Activated CD8-positive, alpha-beta memory T cell treated with anti-CD3 and anti-CD28 coated beads, Interleukin-2, amount 50 U/mL, for 4 hours (primary cell): ENCODE measurements around the gene DCTN2.
"Not testable (repeated sequence)": the region's sequence is repeated elsewhere in the genome, so short reads cannot be mapped to it uniquely, and the experiment has no call there.

Source experiments
- DNase-seq: peaks from one replicate; pipeline ENCODE4 v3.0.0-alpha.2; 2020

Gene DCTN2

GRCh38 chr12:57525615-57526383, 21.2 kb downstream of the DCTN2 start:
- no peak for DNase-seq

GRCh38 chr12:57524814-57525614, 22.0 kb downstream of the DCTN2 start:
- no peak for DNase-seq

- no peak for DNase-seq
These were observed 23.0 kb downstream of the DCTN2 start for GRCh38 chr12:57523706-57524614.

GRCh38 chr12:57522887-57523705, 23.9 kb downstream of the DCTN2 start:
- DNase-seq = peak; percentile 51

- DNase-seq = peak; percentile 88
These were observed 24.7 kb downstream of the DCTN2 start, which contains the start of gene MBD6 for GRCh38 chr12:57522011-57522886. MBD6 (plus strand) TSS chr12:57522824; CDS start chr12:57524304, 1,480 bp downstream.

GRCh38 chr12:57521525-57522010, 25.4 kb downstream of the DCTN2 start:
- DNase-seq = peak; percentile 27

GRCh38 chr12:57520053-57520818, 26.8 kb downstream of the DCTN2 start, which contains the start of gene DDIT3:
DDIT3 (minus strand) TSS chr12:57520514; CDS start chr12:57517406, 3,108 bp downstream.
- DNase-seq = peak; percentile 99

GRCh38 chr12:57519796-57520052, 27.3 kb downstream of the DCTN2 start:
- peak; percentile 35 for DNase-seq

GRCh38 chr12:57518920-57519795, 27.8 kb downstream of the DCTN2 start:
- DNase-seq = no peak

GRCh38 chr12:57518176-57518919, 28.6 kb downstream of the DCTN2 start:
- DNase-seq = no peak

- not testable (repeated sequence) for DNase-seq
These were observed 29.3 kb downstream of the DCTN2 start for GRCh38 chr12:57517718-57518117.

GRCh38 chr12:57517187-57517586, 29.8 kb downstream of the DCTN2 start:
- no peak for DNase-seq

- no peak for DNase-seq
These were observed 30.3 kb downstream of the DCTN2 start for GRCh38 chr12:57516617-57517153.

GRCh38 chr12:57515934-57516541, 31.0 kb downstream of the DCTN2 start:
- DNase-seq = no peak

- no peak for DNase-seq
These were observed 31.5 kb downstream of the DCTN2 start for GRCh38 chr12:57515408-57515933.

GRCh38 chr12:57514720-57515407, 32.1 kb downstream of the DCTN2 start:
- DNase-seq = no peak

- not testable (repeated sequence) for DNase-seq
These were observed 32.7 kb downstream of the DCTN2 start for GRCh38 chr12:57514246-57514645.
